Keratinocyte (primary cell): ENCODE results near the gene SRPRB.

ENCODE experiments used
- CTCF ChIP-seq, 3 experiments: IDR thresholded peaks in 1 of 3; conservative IDR thresholded peaks in 1 of 3; optimal IDR thresholded peaks in 1 of 3; 2 replicates in 2 of 3; 3 replicates in 1 of 3; pipeline versions ENCODE3 to v1.5.1; 2011; ENCODE audit warnings: low read length in 3 of 3, mild to moderate bottlenecking in 3 of 3, moderate library complexity in 2 of 3, control low read depth in 1 of 3, inconsistent platforms in 1 of 3; ENCODE audit not compliant: insufficient read depth in 2 of 3; ENCODE audit errors: extremely low read depth in 1 of 3
- EZH2 ChIP-seq: IDR thresholded peaks from one replicate; pipeline ENCODE4 v1.6.1; 2012; ENCODE audit warnings: inconsistent platforms, mild to moderate bottlenecking, low read length, moderate library complexity

GRCh38 chr3:133825969-133826727 is 20.5 kb downstream of the SRPRB start:
- no peak for TF ChIP-seq CTCF (optimal IDR thresholded peaks at IDR 0.05 in 1 of 3, IDR thresholded peaks at IDR 0.05 in 1 of 3, conservative IDR thresholded peaks at IDR 0.05 in 1 of 3; ENCODE audit: extremely low read depth in 1 of 3, insufficient read depth in 2 of 3, low read length in 3 of 3)
- no peak for TF ChIP-seq EZH2
